Sigmoid colon (tissue), 4 donors: Measurements from ENCODE around the gene TRPM1.

Experiments used
- CTCF ChIP-seq, 4 experiments: fragments of 450-650 bp in 3 of 4; fragments of 200-600 bp in 1 of 4; IDR thresholded peaks; one replicate each; pipeline ENCODE4 v1.5.1; 2016 to 2019; ENCODE audit warnings: antibody characterized with exemption in 4 of 4, mild to moderate bottlenecking in 3 of 4, moderate library complexity in 2 of 4
- EP300 ChIP-seq, 4 donors: sonication (generic); formaldehyde crosslinking; IDR thresholded peaks; one replicate each; pipeline ENCODE4 v1.6.1; 2017; ENCODE audit warnings: antibody characterized with exemption in 4 of 4
- POLR2AphosphoS5 ChIP-seq, 4 donors: sonication (generic); formaldehyde crosslinking; IDR thresholded peaks; one replicate each; pipeline ENCODE4 v1.6.1; 2017; ENCODE audit warnings: antibody characterized with exemption in 4 of 4

- TF ChIP-seq EP300 (IDR thresholded peaks at IDR 0.05) (no peak), CTCF (IDR thresholded peaks at IDR 0.05) (no peak), POLR2AphosphoS5 (IDR thresholded peaks at IDR 0.05) (no peak)
These were observed 80.4 kb downstream of the TRPM1 start for GRCh38 chr15:31021067-31021665.
